SK-N-SH (cell line): ENCODE measurements around the gene MT1H. TPM values are rescaled to one million over a fixed set of nuclear protein-coding genes. Genes with fewer than 3 reads are reported as not detected.

Experiments
- CTCF ChIA-PET: fragments of 300-600, 350-600 bp; formaldehyde crosslinking; extraction: SDS; loops from one replicate; lab custom pipeline; 2021; lab: Yijun Ruan, JAX
- POLR2A ChIA-PET: fragments of 350-600 bp; sonication (Branson Sonifier 250); formaldehyde crosslinking; extraction: SDS; loops from one replicate; lab custom pipeline; 2020; ENCODE audit warnings: antibody characterized with exemption, inconsistent platforms; lab: Yijun Ruan, JAX
- DNase-seq: peaks from one replicate; pipeline ENCODE4 v3.0.0; 2012
- H2AFZ ChIP-seq: fragments of 200-600 bp; sonication (generic); 2 replicates; pipeline ENCODE4 v1.8.1; 2016; ENCODE audit warnings: antibody characterized with exemption, mild to moderate bottlenecking, low read depth
- H3F3A ChIP-seq: fragments of 200-600 bp; sonication (generic); replicated peaks from 2 replicates; pipeline ENCODE3; 2016; ENCODE audit warnings: antibody characterized with exemption, mild to moderate bottlenecking; ENCODE audit not compliant: insufficient read depth
- H3K27ac ChIP-seq, 2 experiments: fragments of 200-500 bp in 1 of 2; fragments of 200-600 bp in 1 of 2; sonication (Bioruptor generic) in 1 of 2; sonication (generic), shearing (Covaris generic) in 1 of 2; 2 replicates each; pipeline versions ENCODE4 v1.5.1 to v1.6.1; 2014 to 2016; ENCODE audit warnings: low read depth in 2 of 2, inconsistent platforms in 1 of 2, low read length in 1 of 2, mild to moderate bottlenecking in 1 of 2, mixed read lengths in 1 of 2
- H3K27me3 ChIP-seq: fragments of 200-600 bp; sonication (generic), shearing (Covaris generic); 2 replicates; pipeline ENCODE4 v1.6.1; 2016; ENCODE audit warnings: mixed run types; ENCODE audit not compliant: insufficient read depth
- H3K36me3 ChIP-seq, 2 experiments: fragments of 200-500 bp in 1 of 2; fragments of 200-600 bp in 1 of 2; sonication (Bioruptor generic) in 1 of 2; sonication (generic) in 1 of 2; replicated peaks in 1 of 2; 2 replicates each; pipeline versions ENCODE3 to v1.5.1; 2014 to 2016; ENCODE audit warnings: low read length in 1 of 2, mild to moderate bottlenecking in 1 of 2; ENCODE audit not compliant: insufficient read depth in 2 of 2, control insufficient read depth in 1 of 2
- H3K4me1 ChIP-seq, 2 experiments: fragments of 200-500 bp in 1 of 2; fragments of 200-600 bp in 1 of 2; sonication (Bioruptor generic) in 1 of 2; sonication (generic), shearing (Covaris generic) in 1 of 2; 2 replicates each; pipeline versions ENCODE4 v1.5.1 to v1.6.1; 2014 to 2016; ENCODE audit warnings: low read depth in 1 of 2, low read length in 1 of 2, mixed run types in 1 of 2; ENCODE audit not compliant: insufficient read depth in 2 of 2, control insufficient read depth in 1 of 2
- H3K4me2 ChIP-seq: fragments of 200-600 bp; sonication (generic), shearing (Covaris generic); 2 replicates; pipeline ENCODE4 v1.6.1; 2017; ENCODE audit warnings: mixed run types
- H3K4me3 ChIP-seq, 2 experiments: fragments of 200-500 bp in 1 of 2; fragments of 200-600 bp in 1 of 2; sonication (Bioruptor generic) in 1 of 2; sonication (generic), shearing (Covaris generic) in 1 of 2; 2 replicates each; pipeline versions ENCODE4 v1.5.1 to v1.8.1; 2014 to 2016; ENCODE audit warnings: low read depth in 2 of 2, inconsistent platforms in 1 of 2, low read length in 1 of 2, mild to moderate bottlenecking in 1 of 2, mixed read lengths in 1 of 2, moderate library complexity in 1 of 2
- H3K79me2 ChIP-seq: fragments of 200-600 bp; sonication (generic); 2 replicates; pipeline ENCODE4 v1.8.1; 2017; ENCODE audit warnings: mild to moderate bottlenecking; ENCODE audit not compliant: insufficient read depth
- H3K9ac ChIP-seq: fragments of 200-600 bp; sonication (generic); 2 replicates; pipeline ENCODE4 v1.6.1; 2017; ENCODE audit warnings: mixed run types
- H3K9me2 ChIP-seq: fragments of 200-600 bp; sonication (generic); 2 replicates; pipeline ENCODE4 v1.6.1; 2017; ENCODE audit warnings: mixed run types
- H3K9me3 ChIP-seq: fragments of 200-600 bp; sonication (generic); 2 replicates; pipeline ENCODE4 v1.6.1; 2017; ENCODE audit warnings: mixed run types, mild to moderate bottlenecking, moderate library complexity
- H4K20me1 ChIP-seq: fragments of 200-600 bp; sonication (generic); 2 replicates; pipeline ENCODE4 v1.6.1; 2017; ENCODE audit warnings: mild to moderate bottlenecking, mixed run types; ENCODE audit not compliant: insufficient read depth
- ELF1 ChIP-seq: IDR thresholded peaks from 2 replicates; pipeline ENCODE4 v1.4.0; 2012
- EZH2phosphoT487 ChIP-seq: fragments of 200-600 bp; sonication (generic); IDR thresholded peaks from 2 replicates; pipeline ENCODE4 v1.6.1; 2017; ENCODE audit warnings: low read depth, mixed run types, mild to moderate bottlenecking, antibody characterized with exemption, moderate library complexity, borderline replicate concordance
- FOXM1 ChIP-seq: IDR thresholded peaks from 2 replicates; pipeline ENCODE4 v1.4.0; 2012; ENCODE audit warnings: low read depth, mild to moderate bottlenecking
- GABPA ChIP-seq: IDR thresholded peaks from 2 replicates; pipeline ENCODE4 v1.4.0; 2012; ENCODE audit warnings: low read depth, mild to moderate bottlenecking
- MAX ChIP-seq: IDR thresholded peaks from 2 replicates; pipeline ENCODE4 v1.4.0; 2012; ENCODE audit warnings: low read depth
- MXI1 ChIP-seq: IDR thresholded peaks from 2 replicates; pipeline ENCODE4 v1.6.1; 2012; ENCODE audit warnings: mild to moderate bottlenecking, low read depth, low read length, improper control_type of control experiment
- NRF1 ChIP-seq: IDR thresholded peaks from 2 replicates; pipeline ENCODE4 v1.6.1; 2012; ENCODE audit warnings: low read depth, mild to moderate bottlenecking, low read length
- PBX3 ChIP-seq: IDR thresholded peaks from 2 replicates; pipeline ENCODE4; 2012
- RCOR1 ChIP-seq: fragments of 150-350 bp; IDR thresholded peaks from 2 replicates; pipeline ENCODE4 v1.6.1; 2017; ENCODE audit warnings: antibody characterized with exemption, low read length
- RFX5 ChIP-seq: IDR thresholded peaks from 2 replicates; pipeline ENCODE4 v1.6.1; 2012; ENCODE audit warnings: mild to moderate bottlenecking, improper control_type of control experiment, low read length
- TAF1 ChIP-seq: IDR thresholded peaks from 2 replicates; pipeline ENCODE4 v1.6.1; 2012; ENCODE audit warnings: low read depth, mild to moderate bottlenecking, low read length, moderate library complexity, borderline replicate concordance
- TEAD4 ChIP-seq: IDR thresholded peaks from 2 replicates; pipeline ENCODE4 v1.4.0; 2012; ENCODE audit warnings: mild to moderate bottlenecking, borderline replicate concordance; ENCODE audit not compliant: insufficient read depth
- USF1 ChIP-seq: IDR thresholded peaks from 2 replicates; pipeline ENCODE4 v1.4.0; 2012; ENCODE audit warnings: low read depth, borderline replicate concordance
- USF2 ChIP-seq: fragments of 150-350 bp; IDR thresholded peaks from 2 replicates; pipeline ENCODE4 v1.6.1; 2017; ENCODE audit warnings: antibody characterized with exemption, low read length, low read depth, borderline replicate concordance
- YY1 ChIP-seq: IDR thresholded peaks from 2 replicates; pipeline ENCODE4 v1.4.0; 2012; ENCODE audit warnings: low read depth, mild to moderate bottlenecking
- WGBS: methylation state at CpG from one replicate; pipeline ENCODE4 v1.1.6; 2017; ENCODE audit warnings: low lambda C conversion rate; 5-methylcytosine and 5-hydroxymethylcytosine counted together
- polyA plus RNA-seq, 3 experiments: library from polyadenylated mRNA; depleted of rRNA; stranded (reverse); fragments of >200 nt; gene quantifications; 2 replicates each; pipeline ENCODE4 v1.2.3, GENCODE V29; 2012

MT1H gene
- polyA plus RNA-seq, 1 of the 3 experiments (the other 2 are of a cell fraction) = not detected

GRCh38 chr16:56631832-56632155, 37.8 kb upstream of the MT1H start:
- H3K4me2 ChIP-seq = no peak overlapping the region

GRCh38 chr16:56632156-56632847, 37.3 kb upstream of the MT1H start, which contains the start of gene MT1M:
TSS of gene MT1M (plus strand) at chr16:56632659. CDS start at chr16:56632732, 73 bp downstream.
- no peaks in the 10 kb centered on the region for H4K20me1 ChIP-seq
- peaks cover 25% of the 10 kb centered on the region; the same call in 1 of the 2 replicates for H3K27me3 ChIP-seq
- H2AFZ ChIP-seq = peak within 1 kb of the TSS; percentile 35; the same call in 1 of the 2 replicates
- H3K4me1 ChIP-seq = peaks cover 0 to 26% of the 10 kb centered on the region in 2 experiments; a peak in 1 of 4 replicates
- H3K79me2 ChIP-seq = no peaks in the 10 kb centered on the region
- H3K27ac ChIP-seq = no peak within 1 kb of the TSS
- WGBS = 69% methylated on average over 45 of the region's 61 CpGs
- no peaks in the 10 kb centered on the region for H3F3A ChIP-seq
- no peaks in the 10 kb centered on the region for H3K9me3 ChIP-seq
- peak within 1 kb of the TSS in 1 of 2 experiments; percentile 31; a peak in 2 of 4 replicates for H3K4me3 ChIP-seq
- H3K4me2 ChIP-seq = no peak within 1 kb of the TSS
- no peaks in the 10 kb centered on the region for H3K36me3 ChIP-seq
- ChIA-PET CTCF (interaction anchor here (1.5 kb wide), 1 partner anchor 32 kb away, joined by 3 read pairs; no protein-coding TSS in a partner anchor), POLR2A (no interaction called here)
- no peak for TF ChIP-seq NRF1
- no peak for TF ChIP-seq MXI1
- TF ChIP-seq RCOR1 = no peak
- no peak for TF ChIP-seq PBX3
- no peak for TF ChIP-seq EZH2phosphoT487
- TF ChIP-seq TEAD4 = no peak
- no peak for TF ChIP-seq YY1
- no peak for TF ChIP-seq MAX
- TF ChIP-seq USF1 = no peak
- no peak for TF ChIP-seq ELF1
- no peak for TF ChIP-seq GABPA
- TF ChIP-seq TAF1 = no peak
- TF ChIP-seq, all 33 proteins: peak for 0
- DNase-seq = peak; percentile 66
- H3K9me2 ChIP-seq = no peaks in the 10 kb centered on the region
- no peak within 1 kb of the TSS for H3K9ac ChIP-seq

More at GRCh38 chr16:56631832-56632155, 37.8 kb upstream of the MT1H start:
- ChIA-PET POLR2A (no interaction called here), CTCF (interaction anchor here (1.5 kb wide), 1 partner anchor 31 kb away, joined by 3 read pairs; no protein-coding TSS in a partner anchor)
- DNase-seq = no peak
- Histone ChIP-seq H3K79me2 (peaks cover 1% of the 10 kb centered on the region; the same call in 1 of the 2 replicates), H3K36me3 (no peaks in the 10 kb centered on the region), H3K9ac (no peak overlapping the region), H3K9me2 (no peaks in the 10 kb centered on the region), H3K4me1 (peaks cover 3 to 26% of the 10 kb centered on the region in 2 experiments; a peak in 1 of 4 replicates), H3F3A (peaks cover 4% of the 10 kb centered on the region), H3K27me3 (peaks cover 22% of the 10 kb centered on the region; the same call in 1 of the 2 replicates), H3K27ac (no peak overlapping the region)
- WGBS = 78% methylated on average over 14 of the region's 14 CpGs
- TF ChIP-seq FOXM1 = no peak
- no peak for TF ChIP-seq RFX5
- no peak for TF ChIP-seq USF1
- TF ChIP-seq USF2 = no peak
- TF ChIP-seq TEAD4 = no peak
- TF ChIP-seq EZH2phosphoT487 = no peak
- TF ChIP-seq MAX = no peak
- TF ChIP-seq GABPA = no peak
- TF ChIP-seq, all 33 proteins: peak for 0
- no peaks in the 10 kb centered on the region for H4K20me1 ChIP-seq
- H3K4me3 ChIP-seq = peak overlapping the region in 1 of 2 experiments; percentile 31; a peak in 1 of 4 replicates
- H3K9me3 ChIP-seq = no peaks in the 10 kb centered on the region
- H2AFZ ChIP-seq = no peak overlapping the region
